HL-60 (cell line): ENCODE measurements around the gene ABCC8.

ENCODE experiments used
- DNase-seq, 2 experiments: peaks; one replicate each; pipeline ENCODE4 v3.0.0-alpha.2; 2010 to 2020; ENCODE audit warnings: low read depth in 1 of 2, low spot score in 1 of 2
- H3K27ac ChIP-seq: fragments of 250-450 bp; sonication (Bioruptor Pico); replicated peaks from 2 replicates; pipeline ENCODE4 v1.5.1; 2020; ENCODE audit warnings: mild to moderate bottlenecking, moderate library complexity
- H3K27me3 ChIP-seq: fragments of 250-450 bp; sonication (Bioruptor Pico); 2 replicates; pipeline ENCODE4 v1.5.1; 2021; ENCODE audit warnings: mild to moderate bottlenecking, moderate library complexity; ENCODE audit not compliant: insufficient read depth, poor library complexity, severe bottlenecking
- H3K4me3 ChIP-seq: replicated peaks from 2 replicates; pipeline ENCODE4 v1.5.1; 2011; ENCODE audit warnings: mild to moderate bottlenecking, control low read depth, low read length; ENCODE audit not compliant: insufficient read depth
- CTCF ChIP-seq: IDR thresholded peaks from one replicate; pipeline ENCODE4 v1.5.1; 2011; ENCODE audit warnings: low read length, control low read depth, inconsistent platforms; ENCODE audit not compliant: insufficient read depth
- GABPA ChIP-seq: IDR thresholded peaks from 2 replicates; pipeline ENCODE4 v1.6.1; 2012; ENCODE audit warnings: low read depth
- POLR2AphosphoS5 ChIP-seq: IDR thresholded peaks from 2 replicates; pipeline ENCODE4 v1.6.1; 2012; ENCODE audit warnings: low read depth
- SPI1 ChIP-seq: IDR thresholded peaks from 2 replicates; pipeline ENCODE4 v1.6.1; 2012; ENCODE audit warnings: low read depth, mild to moderate bottlenecking, borderline replicate concordance
- TF ChIP-seq, protein P1 (sequence below): IDR thresholded peaks from 2 replicates; pipeline ENCODE4 v1.6.1; 2012; ENCODE audit warnings: low read depth; ENCODE audit not compliant: insufficient replicate concordance

The ABCC8 gene

GRCh38 chr11:17475666-17476316 is 854 bp downstream of the ABCC8 start:
- no peak overlapping the region for H3K4me3 ChIP-seq
- H3K27me3 ChIP-seq = peaks cover 59% of the 10 kb centered on the region
- no peak for DNase-seq
- H3K27ac ChIP-seq = no peak overlapping the region
- TF ChIP-seq SPI1 = no peak
- no peak for TF ChIP-seq POLR2AphosphoS5
- TF ChIP-seq, protein P1, sequence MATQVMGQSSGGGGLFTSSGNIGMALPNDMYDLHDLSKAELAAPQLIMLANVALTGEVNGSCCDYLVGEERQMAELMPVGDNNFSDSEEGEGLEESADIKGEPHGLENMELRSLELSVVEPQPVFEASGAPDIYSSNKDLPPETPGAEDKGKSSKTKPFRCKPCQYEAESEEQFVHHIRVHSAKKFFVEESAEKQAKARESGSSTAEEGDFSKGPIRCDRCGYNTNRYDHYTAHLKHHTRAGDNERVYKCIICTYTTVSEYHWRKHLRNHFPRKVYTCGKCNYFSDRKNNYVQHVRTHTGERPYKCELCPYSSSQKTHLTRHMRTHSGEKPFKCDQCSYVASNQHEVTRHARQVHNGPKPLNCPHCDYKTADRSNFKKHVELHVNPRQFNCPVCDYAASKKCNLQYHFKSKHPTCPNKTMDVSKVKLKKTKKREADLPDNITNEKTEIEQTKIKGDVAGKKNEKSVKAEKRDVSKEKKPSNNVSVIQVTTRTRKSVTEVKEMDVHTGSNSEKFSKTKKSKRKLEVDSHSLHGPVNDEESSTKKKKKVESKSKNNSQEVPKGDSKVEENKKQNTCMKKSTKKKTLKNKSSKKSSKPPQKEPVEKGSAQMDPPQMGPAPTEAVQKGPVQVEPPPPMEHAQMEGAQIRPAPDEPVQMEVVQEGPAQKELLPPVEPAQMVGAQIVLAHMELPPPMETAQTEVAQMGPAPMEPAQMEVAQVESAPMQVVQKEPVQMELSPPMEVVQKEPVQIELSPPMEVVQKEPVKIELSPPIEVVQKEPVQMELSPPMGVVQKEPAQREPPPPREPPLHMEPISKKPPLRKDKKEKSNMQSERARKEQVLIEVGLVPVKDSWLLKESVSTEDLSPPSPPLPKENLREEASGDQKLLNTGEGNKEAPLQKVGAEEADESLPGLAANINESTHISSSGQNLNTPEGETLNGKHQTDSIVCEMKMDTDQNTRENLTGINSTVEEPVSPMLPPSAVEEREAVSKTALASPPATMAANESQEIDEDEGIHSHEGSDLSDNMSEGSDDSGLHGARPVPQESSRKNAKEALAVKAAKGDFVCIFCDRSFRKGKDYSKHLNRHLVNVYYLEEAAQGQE = no peak
- no peak for TF ChIP-seq GABPA
- TF ChIP-seq CTCF = no peak

DNA sequence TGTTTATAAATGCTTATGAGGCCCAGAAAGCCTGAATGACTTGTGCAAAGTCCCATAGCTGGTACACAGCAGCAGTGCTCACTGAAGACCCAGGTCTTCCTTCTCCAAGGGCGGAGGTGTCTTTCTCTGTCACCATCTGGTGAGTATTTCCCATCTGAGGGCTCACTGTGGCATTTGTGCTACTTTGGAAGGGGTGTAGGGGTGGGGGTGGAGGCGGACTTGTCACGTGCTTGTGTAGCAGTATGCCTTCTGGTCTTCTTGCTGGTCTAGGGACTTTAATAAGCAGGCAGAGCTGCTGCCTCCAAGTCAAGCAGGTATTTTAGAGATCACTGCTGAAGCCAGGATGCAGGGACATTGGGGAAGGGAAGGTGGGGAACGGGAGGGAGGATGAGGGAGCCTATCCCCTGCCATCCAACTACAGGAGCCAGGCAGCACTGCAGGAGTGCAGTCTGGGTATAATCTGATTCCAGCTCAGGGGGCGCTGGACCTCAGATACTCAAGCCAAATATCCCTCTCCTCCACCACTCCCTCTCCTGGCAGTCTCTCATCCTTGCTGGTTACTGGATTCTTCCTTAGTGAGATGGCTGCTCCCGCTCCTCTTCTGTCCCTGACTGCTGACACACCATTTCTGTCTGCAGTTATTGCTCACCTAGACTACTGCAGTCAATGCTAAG is 3.4 kb downstream of the ABCC8 start:
- no peak overlapping the region for H3K4me3 ChIP-seq
- TF ChIP-seq, protein P1 = no peak
- no peak for TF ChIP-seq SPI1
- no peak for TF ChIP-seq POLR2AphosphoS5
- TF ChIP-seq GABPA = no peak
- TF ChIP-seq CTCF = no peak
- H3K27ac ChIP-seq = no peak overlapping the region
- peaks cover 46% of the 10 kb centered on the region for H3K27me3 ChIP-seq
- DNase-seq = no peak

DNA sequence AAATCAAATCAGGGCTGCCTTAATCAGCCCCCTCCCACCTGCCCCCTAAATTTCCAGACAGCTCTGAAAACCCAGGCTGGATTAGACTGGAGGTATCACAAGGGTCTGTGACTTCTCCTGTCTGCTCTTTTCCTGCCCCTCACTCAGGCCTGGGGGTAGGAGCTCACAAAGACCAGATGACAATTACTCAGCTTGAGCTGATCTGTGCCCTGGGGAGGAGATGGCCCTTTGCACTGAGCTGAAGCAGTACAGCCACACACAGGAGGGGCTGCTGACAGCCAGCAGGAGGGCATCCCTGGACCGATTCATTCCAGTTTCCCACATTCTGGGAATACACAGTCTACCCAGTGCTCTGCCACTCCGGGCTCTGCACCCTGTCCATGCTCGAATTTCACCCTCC is 4.2 kb downstream of the ABCC8 start:
- H3K27ac ChIP-seq = no peak overlapping the region
- H3K27me3 ChIP-seq = peaks cover 39% of the 10 kb centered on the region
- no peak overlapping the region for H3K4me3 ChIP-seq
- no peak for DNase-seq
- TF ChIP-seq, protein P1 = no peak
- TF ChIP-seq SPI1 (no peak), CTCF (no peak), GABPA (no peak), POLR2AphosphoS5 (no peak)
